NCI-H1092 treated with DMSO at 0.1 percent for 48 hours (cell line): Measurements from ENCODE around the gene SPEM3.
"Not testable (repeated sequence)": the region's sequence is repeated elsewhere in the genome, so short reads cannot be mapped to it uniquely, and the experiment has no call there.

Source experiments
- DNase-seq: peaks from one replicate; lab custom pipeline; 2025; lab: John Stamatoyannopoulos, UW

SPEM3 gene

GRCh38 chr17:7442142-7442541 lies 13.5 kb downstream of the SPEM3 start:
- no peak for DNase-seq

GRCh38 chr17:7443499-7444485 lies 15.1 kb downstream of the SPEM3 start:
- DNase-seq: no peak

- DNase-seq: peak; percentile 46
Measured at GRCh38 chr17:7444682-7445618, 16.3 kb downstream of the SPEM3 start, which contains the start of gene CHRNB1. Gene CHRNB1 (plus strand): TSS chr17:7445061. CDS start chr17:7445128, 67 bp downstream.

GRCh38 chr17:7445619-7445968 lies 16.9 kb downstream of the SPEM3 start:
- DNase-seq: no peak

GRCh38 chr17:7448461-7448860 lies 19.8 kb downstream of the SPEM3 start:
- no peak for DNase-seq

- DNase-seq: no peak
Measured at GRCh38 chr17:7459961-7460545, 31.4 kb downstream of the SPEM3 start.

- no peak for DNase-seq
Measured at GRCh38 chr17:7460850-7461660, 32.4 kb downstream of the SPEM3 start.

GRCh38 chr17:7462474-7463371 lies 34.1 kb downstream of the SPEM3 start:
- no peak for DNase-seq

GRCh38 chr17:7463372-7463846 lies 34.8 kb downstream of the SPEM3 start:
- no peak for DNase-seq

GRCh38 chr17:7464081-7464480 lies 35.4 kb downstream of the SPEM3 start:
- no peak for DNase-seq

GRCh38 chr17:7465597-7466275 lies 37.1 kb downstream of the SPEM3 start:
- no peak for DNase-seq

- DNase-seq: no peak
Measured at GRCh38 chr17:7466318-7466638, 37.6 kb downstream of the SPEM3 start.

- DNase-seq: no peak
Measured at GRCh38 chr17:7466639-7467341, 38.1 kb downstream of the SPEM3 start.

- DNase-seq: no peak
Measured at GRCh38 chr17:7467498-7467897, 38.8 kb downstream of the SPEM3 start.

- DNase-seq: no peak
Measured at GRCh38 chr17:7468290-7468689, 39.6 kb downstream of the SPEM3 start.

GRCh38 chr17:7468804-7469389 lies 40.2 kb downstream of the SPEM3 start:
- DNase-seq: no peak

- not testable (repeated sequence) for DNase-seq
Measured at GRCh38 chr17:7469843-7470242, 41.2 kb downstream of the SPEM3 start.

- DNase-seq: not testable (repeated sequence)
Measured at GRCh38 chr17:7470457-7470973, 41.9 kb downstream of the SPEM3 start.
